NCI-H82 treated with DMSO at 0.1 percent for 48 hours (cell line): ENCODE results near the gene CAP1.

Source experiments
- DNase-seq: peaks from one replicate; lab custom pipeline; 2025; ENCODE audit not compliant: unreplicated experiment; lab: John Stamatoyannopoulos, UW

CAP1 gene

DNA sequence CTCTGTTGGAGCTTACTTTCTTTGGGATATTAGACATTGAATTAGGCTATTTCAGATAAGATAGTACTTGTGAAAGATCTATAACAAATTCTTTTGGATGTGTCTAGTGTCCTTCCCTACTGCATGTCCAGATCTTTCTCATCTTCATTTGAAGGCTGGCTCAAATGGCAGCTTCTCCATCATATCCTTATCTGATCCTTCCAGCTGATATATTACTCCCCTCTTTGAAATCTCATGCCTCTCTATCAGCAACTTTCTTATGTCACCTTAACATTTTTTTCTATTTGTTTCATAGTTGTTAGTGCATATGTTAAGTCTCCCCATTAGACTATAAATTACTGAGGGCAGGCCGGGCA, 17.5 kb downstream of the CAP1 start:
- DNase-seq: no peak

- no peak for DNase-seq
Observed at GRCh38 chr1:40058453-40059337, 18.2 kb downstream of the CAP1 start.

DNA sequence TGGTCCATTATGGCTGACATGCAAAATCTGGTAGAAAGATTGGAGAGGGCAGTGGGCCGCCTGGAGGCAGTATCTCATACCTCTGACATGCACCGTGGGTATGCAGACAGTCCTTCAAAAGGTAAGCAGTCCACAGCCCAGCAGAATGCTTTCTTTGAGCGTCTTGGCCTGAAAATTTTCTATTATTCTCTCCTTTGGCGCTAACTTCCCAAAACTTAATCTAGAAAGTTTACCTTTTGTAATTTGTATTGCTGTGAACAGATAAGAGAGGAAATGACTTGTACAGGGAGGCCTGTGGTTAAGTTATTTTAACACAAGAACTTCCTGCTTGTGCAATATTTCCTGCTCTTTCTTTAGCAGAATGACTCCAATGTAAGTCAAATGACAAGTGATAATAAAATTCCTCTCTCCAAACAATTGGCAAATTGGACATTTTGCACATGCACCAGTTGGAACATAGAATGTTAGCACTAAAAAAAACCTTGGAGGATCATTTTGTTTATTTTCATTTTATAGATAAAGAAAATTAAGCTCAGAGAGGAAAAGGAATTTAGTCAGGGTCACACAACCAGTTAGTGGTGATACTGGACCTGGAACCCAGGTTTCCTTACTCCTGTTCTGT, 18.9 kb downstream of the CAP1 start:
- no peak for DNase-seq

- no peak for DNase-seq
Observed at GRCh38 chr1:40059960-40060750, 19.6 kb downstream of the CAP1 start.

DNA sequence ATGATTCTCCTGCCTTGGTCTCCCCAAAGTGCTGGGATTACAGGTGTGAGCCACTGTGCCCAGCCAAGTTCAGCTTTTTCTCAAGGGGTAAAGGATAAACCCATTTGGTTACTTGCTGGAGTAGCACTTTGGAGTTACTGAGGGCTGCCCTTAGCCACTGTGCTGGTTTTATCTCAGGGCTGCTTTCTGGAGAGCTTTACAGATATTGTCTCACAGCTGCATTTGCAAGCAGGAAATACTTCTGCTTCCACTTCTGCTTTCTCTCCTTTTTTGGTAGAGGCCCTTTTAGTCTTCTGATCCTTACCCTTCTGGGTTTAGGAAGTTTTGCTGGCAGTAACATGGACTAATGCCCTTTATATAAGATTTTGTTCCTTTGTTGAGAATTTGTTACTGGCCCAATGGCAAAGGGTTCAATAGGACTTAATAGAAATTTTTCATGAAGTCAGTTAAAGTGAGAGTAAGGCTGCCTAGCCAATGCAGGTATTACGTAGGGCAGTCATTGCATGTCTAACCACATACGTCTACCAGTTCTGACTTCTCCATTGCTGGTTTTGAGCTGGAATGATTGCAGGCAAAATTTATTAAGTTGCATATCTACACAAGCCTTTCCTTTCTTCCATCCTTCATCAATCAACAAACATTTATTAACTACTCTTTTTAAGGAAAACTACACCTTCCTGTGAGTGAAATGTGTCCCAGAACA, 24.4 kb downstream of the CAP1 start:
- no peak for DNase-seq

- no peak for DNase-seq
Observed at GRCh38 chr1:40067023-40067422, 26.5 kb downstream of the CAP1 start.

GRCh38 chr1:40067851-40068250, 27.3 kb downstream of the CAP1 start:
- DNase-seq: no peak

DNA sequence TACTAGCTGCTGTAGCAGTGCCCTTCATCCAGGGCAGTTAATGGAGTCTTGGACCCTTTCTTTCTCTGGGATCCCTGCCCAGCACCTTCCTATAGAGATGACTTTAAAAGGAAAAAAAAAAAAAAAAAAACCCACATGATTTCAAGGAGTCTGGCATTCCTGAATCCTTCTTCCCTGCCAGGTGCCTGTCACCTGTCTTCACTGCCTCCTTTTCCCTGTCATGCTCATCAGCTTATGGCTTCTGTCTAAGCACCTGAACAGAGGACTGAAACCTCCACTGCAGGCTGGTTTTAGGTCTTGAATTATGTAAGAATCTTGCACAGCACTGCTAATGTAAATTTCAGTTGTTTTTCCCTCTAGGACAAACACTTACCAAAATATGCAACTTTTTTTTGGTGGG, 31.6 kb downstream of the CAP1 start:
- no peak for DNase-seq

DNA sequence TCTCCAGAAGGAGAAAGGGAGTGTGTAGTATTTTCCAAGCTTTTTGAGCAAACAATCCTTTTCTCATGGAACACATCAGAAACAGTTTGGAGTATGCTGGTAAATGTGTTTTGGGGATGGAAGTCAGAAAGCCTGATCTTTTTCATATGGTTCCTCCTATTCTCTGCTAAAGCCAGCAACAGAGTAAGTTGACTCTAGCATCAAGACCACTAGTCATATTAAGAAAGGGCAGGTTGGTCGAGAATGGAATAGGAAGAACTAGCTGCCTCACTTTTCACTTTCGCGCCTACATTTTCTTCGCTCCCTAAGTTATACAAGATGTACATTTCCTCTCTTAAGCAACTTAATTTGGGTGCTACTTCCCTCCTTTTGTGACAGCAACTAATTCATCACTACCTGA, 32.5 kb downstream of the CAP1 start:
- no peak for DNase-seq

- no peak for DNase-seq
Observed at GRCh38 chr1:40075266-40075665, 34.7 kb downstream of the CAP1 start.

DNA sequence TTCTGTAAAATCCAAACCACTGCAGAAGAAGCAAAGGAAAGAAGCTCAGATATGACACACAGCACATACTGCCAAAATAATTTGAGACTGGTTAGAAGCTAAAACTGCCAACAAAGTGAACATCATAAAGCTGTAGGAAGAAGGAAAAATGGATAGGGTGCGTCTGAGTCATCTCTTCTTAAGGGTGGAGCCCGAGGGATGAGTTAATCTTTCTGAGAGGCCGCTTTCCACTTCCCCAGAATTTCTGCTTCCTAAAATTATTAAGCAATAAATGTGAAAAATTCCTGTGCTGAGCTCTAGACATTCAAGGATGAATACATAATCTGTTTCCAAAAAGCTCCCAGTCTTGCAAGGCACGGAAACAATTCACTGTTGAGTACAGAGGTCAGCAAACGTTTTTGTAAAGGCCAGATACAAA, 36.4 kb downstream of the CAP1 start:
- DNase-seq: no peak

DNA sequence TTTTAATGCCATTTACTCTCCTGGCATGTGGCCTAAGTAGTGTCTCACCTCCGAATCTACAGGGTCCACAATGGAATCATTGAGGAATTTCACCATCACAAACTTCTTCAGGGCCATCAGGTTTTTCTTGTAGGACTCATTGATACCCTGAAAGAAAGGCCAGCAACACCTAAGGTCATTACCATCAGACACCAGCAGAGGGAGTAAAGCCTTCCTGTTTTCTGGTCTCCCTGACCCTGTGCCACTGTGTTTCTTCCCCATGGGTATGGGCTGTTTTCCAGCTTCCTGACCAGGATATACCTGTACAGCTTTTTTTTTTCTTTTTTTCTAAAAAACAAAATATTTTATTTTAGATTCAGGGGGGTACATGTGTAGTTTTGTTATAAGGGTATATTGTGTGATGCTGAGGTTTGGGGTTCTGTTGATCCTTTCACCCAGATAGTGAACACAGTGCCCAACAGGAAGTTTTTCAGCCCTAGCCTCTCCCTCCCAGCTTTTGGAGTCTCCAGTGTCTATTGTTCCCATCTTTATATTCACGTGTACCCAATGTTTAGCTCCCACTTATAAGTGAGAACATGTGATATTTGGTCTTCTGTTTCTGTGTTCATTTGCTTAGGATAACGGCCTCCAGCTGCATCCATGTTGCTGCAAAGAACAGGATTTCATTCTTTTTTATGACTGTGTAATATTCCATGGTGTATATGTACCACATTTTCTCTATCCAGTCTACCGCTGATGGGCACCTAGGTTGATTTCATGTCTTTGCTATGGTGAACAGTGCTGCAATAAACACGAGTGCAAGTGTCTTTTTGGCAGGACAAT, 38.2 kb downstream of the CAP1 start:
- DNase-seq: peak; percentile 42

DNA sequence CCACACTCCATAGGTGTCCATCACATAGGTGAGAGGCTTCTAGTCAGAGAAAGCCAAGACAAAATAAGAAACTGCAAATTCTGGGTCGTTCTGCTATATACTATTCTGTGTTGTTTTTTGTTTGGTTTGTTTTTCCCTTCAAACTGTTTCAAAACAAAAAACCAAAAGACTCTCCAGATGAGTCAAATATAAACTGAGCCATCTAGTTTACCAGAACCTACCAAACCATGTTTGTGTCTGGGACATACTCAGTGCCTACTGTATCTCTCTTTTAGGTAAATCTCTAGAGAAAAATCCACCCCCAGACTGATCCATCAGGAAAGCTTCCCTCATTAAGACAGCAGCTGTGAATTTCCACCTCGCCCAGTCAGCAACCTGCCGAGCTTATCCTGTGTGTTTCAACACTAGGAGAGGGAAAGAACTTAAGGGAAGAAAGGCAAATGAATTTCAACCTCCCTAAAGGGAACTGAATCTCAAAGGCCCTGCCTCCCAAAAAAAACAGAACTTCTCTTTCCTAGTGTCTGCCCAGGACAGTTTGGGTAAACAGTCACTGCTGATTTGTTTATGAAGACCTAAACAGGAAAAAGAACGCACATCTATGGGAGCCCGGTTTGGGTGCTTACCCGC, 39.4 kb downstream of the CAP1 start:
- DNase-seq: no peak

DNA sequence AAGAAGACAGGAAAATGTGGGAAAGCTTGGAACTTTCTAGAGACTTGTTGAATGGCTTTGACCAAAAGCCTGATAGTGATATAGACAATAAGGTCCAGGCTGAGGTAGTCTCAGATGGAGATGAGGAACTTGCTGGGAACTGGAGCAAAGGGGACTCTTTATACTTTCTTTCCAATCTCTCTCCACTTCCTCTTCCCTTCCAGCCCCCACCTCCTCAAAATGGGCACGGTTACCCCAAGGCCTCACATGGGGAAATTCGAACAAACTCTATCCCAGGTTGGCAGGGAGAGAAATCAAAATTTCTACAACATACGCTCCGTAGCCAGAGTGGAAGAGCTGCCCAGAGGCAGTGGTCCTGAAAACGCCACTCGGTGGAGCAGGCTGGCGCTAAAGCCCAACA, 41.3 kb downstream of the CAP1 start:
- no peak for DNase-seq

DNA sequence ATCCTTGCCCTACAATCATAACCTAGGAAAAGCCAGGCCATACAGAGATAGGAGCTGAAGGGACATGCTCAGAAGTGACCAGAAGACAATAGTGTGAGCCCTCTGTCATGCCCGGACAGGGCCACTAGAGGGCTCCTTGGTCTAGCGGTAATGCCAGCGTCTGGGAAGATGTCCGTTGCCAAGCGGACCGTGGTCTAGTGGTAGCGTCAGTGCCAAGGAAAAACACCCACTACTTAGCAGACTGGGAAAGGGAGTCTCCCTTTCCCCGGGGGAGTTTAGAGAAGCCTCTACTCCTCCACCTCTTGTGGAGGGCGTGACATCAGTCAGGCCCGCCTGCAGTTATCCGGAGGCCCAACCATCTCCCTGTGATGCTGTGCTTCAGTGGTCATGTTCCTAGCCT, 44.2 kb downstream of the CAP1 start:
- DNase-seq: peak; percentile 18

GRCh38 chr1:40090652-40091355, 50.3 kb downstream of the CAP1 start:
- no peak for DNase-seq

- DNase-seq: no peak
Observed at GRCh38 chr1:40092241-40092640, 51.7 kb downstream of the CAP1 start.

GRCh38 chr1:40092706-40093639, 52.4 kb downstream of the CAP1 start:
- no peak for DNase-seq
